Osteoblast (primary cell): ENCODE data around the gene IL6R. TPM values are rescaled to one million over a fixed set of nuclear protein-coding genes. Genes with fewer than 3 reads are reported as not detected.

Source experiments
- DNase-seq: peaks from one replicate; pipeline ENCODE4 v3.0.0; 2011; ENCODE audit warnings: low spot score, mixed read lengths; ENCODE audit not compliant: insufficient read length; ENCODE audit errors: missing footprints
- H2AFZ ChIP-seq: 2 replicates; pipeline ENCODE4 v1.6.0; 2011; ENCODE audit warnings: mild to moderate bottlenecking, low read length
- H3K27ac ChIP-seq: 2 replicates; pipeline ENCODE4 v1.5.1; 2011; ENCODE audit warnings: mild to moderate bottlenecking, low read depth, low read length, moderate library complexity
- H3K27me3 ChIP-seq: 2 replicates; pipeline ENCODE4 v1.6.0; 2012; ENCODE audit warnings: mild to moderate bottlenecking, control low read depth, inconsistent platforms, low read length, moderate library complexity; ENCODE audit not compliant: insufficient read depth
- H3K36me3 ChIP-seq: 2 replicates; pipeline ENCODE4 v1.5.1; 2011; ENCODE audit warnings: mild to moderate bottlenecking, low read length, control low read depth, moderate library complexity; ENCODE audit not compliant: insufficient read depth
- H3K4me1 ChIP-seq: 2 replicates; pipeline ENCODE4 v1.5.1; 2011; ENCODE audit warnings: mild to moderate bottlenecking, low read length, control low read depth, moderate library complexity; ENCODE audit not compliant: insufficient read depth
- H3K4me2 ChIP-seq: 2 replicates; pipeline ENCODE4 v1.6.0; 2011; ENCODE audit warnings: mild to moderate bottlenecking, low read length; ENCODE audit not compliant: insufficient read depth
- H3K4me3 ChIP-seq: fragments of 200-600 bp; sonication (generic); 3 replicates; pipeline ENCODE4 v1.5.1; 2012; ENCODE audit warnings: mild to moderate bottlenecking, low read length, inconsistent platforms; ENCODE audit not compliant: insufficient read depth
- H3K79me2 ChIP-seq: 2 replicates; pipeline ENCODE4 v1.6.0; 2012; ENCODE audit warnings: mild to moderate bottlenecking, low read length, control low read depth, inconsistent platforms; ENCODE audit not compliant: insufficient read depth
- H3K9me3 ChIP-seq: 2 replicates; pipeline ENCODE4 v1.5.1; 2011; ENCODE audit warnings: low read depth, low read length, control low read depth
- H4K20me1 ChIP-seq: 2 replicates; pipeline ENCODE4 v1.6.0; 2012; ENCODE audit warnings: mild to moderate bottlenecking, low read length, control low read depth; ENCODE audit not compliant: insufficient read depth
- CTCF ChIP-seq: IDR thresholded peaks from 2 replicates; pipeline ENCODE4 v1.5.1; 2011; ENCODE audit warnings: mild to moderate bottlenecking, low read depth, low read length, moderate library complexity; ENCODE audit errors: extremely low read depth
- total RNA-seq: library from RNA; depleted of rRNA; stranded (reverse); fragments of >200 nt; gene quantifications from 2 replicates; pipeline ENCODE4 v1.2.3, GENCODE V29; 2012

Gene IL6R
- total RNA-seq, 1 donor: 8.0 TPM

- Histone ChIP-seq H3K4me2 (no peak overlapping the region), H4K20me1 (no peaks in the 10 kb centered on the region), H3K4me1 (peaks cover 8% of the 10 kb centered on the region), H2AFZ (peak overlapping the region; percentile 3), H3K79me2 (no peaks in the 10 kb centered on the region), H3K27me3 (no peaks in the 10 kb centered on the region), H3K4me3 (no peak overlapping the region), H3K9me3 (no peaks in the 10 kb centered on the region), H3K27ac (peak overlapping the region; percentile 58), H3K36me3 (no peaks in the 10 kb centered on the region)
- TF ChIP-seq CTCF: no peak
- peak; percentile 56 for DNase-seq
These were observed 58.4 kb downstream of the IL6R start for GRCh38 chr1:154463512-154463990.

- Histone ChIP-seq H3K4me2 (no peak overlapping the region), H3K4me3 (no peak overlapping the region), H3K27ac (no peak overlapping the region), H3K36me3 (no peaks in the 10 kb centered on the region), H4K20me1 (no peaks in the 10 kb centered on the region), H3K9me3 (no peaks in the 10 kb centered on the region), H3K27me3 (no peaks in the 10 kb centered on the region), H2AFZ (no peak overlapping the region), H3K4me1 (peaks cover 8% of the 10 kb centered on the region), H3K79me2 (no peaks in the 10 kb centered on the region)
- peak; percentile 3 for DNase-seq
- TF ChIP-seq CTCF: no peak
These were observed 60.6 kb downstream of the IL6R start for GRCh38 chr1:154465621-154466195.

GRCh38 chr1:154466206-154466605, 61.1 kb downstream of the IL6R start:
- Histone ChIP-seq H3K27ac (no peak overlapping the region), H3K36me3 (no peaks in the 10 kb centered on the region), H3K27me3 (no peaks in the 10 kb centered on the region), H3K79me2 (no peaks in the 10 kb centered on the region), H3K4me2 (no peak overlapping the region), H4K20me1 (no peaks in the 10 kb centered on the region), H3K4me1 (peaks cover 8% of the 10 kb centered on the region), H2AFZ (no peak overlapping the region), H3K4me3 (no peak overlapping the region), H3K9me3 (no peaks in the 10 kb centered on the region)
- TF ChIP-seq CTCF: no peak
- DNase-seq: no peak

- Histone ChIP-seq H3K4me2 (no peak overlapping the region), H3K4me1 (peaks cover 8% of the 10 kb centered on the region), H3K4me3 (no peak overlapping the region), H4K20me1 (no peaks in the 10 kb centered on the region), H3K27me3 (no peaks in the 10 kb centered on the region), H3K9me3 (no peaks in the 10 kb centered on the region), H3K79me2 (no peaks in the 10 kb centered on the region), H3K36me3 (no peaks in the 10 kb centered on the region), H3K27ac (no peak overlapping the region), H2AFZ (no peak overlapping the region)
- DNase-seq: peak; percentile 56
- peak; percentile 33 for TF ChIP-seq CTCF
These were observed 61.8 kb downstream of the IL6R start for GRCh38 chr1:154466921-154467417.
